GM19467 (cell line): ENCODE measurements around the gene ZNF536.
"Not testable (repeated sequence)": the region's sequence is repeated elsewhere in the genome, so short reads cannot be mapped to it uniquely, and the experiment has no call there.

Source experiments
- ATAC-seq: cut with Tn5 transposase; IDR thresholded peaks from one replicate; pipeline ENCODE4 v1.9.1; 2021; ENCODE audit warnings: mild to moderate bottlenecking, moderate library complexity; ENCODE audit not compliant: unreplicated experiment

ZNF536 gene

DNA sequence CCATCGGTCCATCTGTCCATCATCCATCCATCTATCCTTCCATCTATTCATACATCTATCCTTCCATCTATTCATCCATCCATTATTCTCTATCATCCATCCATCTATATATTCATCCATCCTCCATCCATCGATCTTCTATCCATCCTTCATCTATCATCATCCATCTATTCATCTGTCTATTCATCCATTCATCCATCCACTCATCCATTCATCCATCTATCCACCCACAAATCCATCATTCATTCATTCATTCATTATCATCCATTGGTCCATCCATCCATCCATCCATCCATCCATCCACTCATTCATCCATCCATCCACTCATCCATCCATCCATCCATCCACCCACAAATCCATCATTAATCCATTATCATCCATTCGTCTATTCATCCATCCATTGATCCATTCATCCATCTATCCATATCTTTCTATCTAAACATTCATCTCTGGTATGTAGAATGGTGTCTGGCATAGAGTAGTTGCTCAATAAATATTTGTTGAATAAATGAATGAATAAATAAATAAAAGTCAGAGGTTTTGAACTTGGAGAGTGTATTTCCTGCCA, 36.6 kb downstream of the ZNF536 start:
- no peak for ATAC-seq

DNA sequence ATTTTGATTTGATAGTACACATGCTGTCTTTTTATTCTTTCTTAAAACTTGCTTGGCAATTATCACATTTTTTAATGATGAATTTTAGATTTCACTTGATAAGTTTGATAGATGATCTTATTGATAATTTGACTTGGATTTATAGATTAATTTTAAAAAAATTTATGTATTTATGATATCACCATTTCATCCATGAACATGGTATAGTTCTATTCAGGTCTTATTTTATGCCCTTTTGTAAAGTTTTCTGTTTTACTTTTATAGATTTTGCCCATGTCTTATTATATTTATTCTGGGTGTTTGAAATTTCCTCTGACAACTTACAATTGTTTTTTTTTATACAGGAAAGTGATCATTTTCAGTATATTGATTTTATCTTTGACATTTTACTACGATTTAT, 39.5 kb downstream of the ZNF536 start:
- no peak for ATAC-seq

DNA sequence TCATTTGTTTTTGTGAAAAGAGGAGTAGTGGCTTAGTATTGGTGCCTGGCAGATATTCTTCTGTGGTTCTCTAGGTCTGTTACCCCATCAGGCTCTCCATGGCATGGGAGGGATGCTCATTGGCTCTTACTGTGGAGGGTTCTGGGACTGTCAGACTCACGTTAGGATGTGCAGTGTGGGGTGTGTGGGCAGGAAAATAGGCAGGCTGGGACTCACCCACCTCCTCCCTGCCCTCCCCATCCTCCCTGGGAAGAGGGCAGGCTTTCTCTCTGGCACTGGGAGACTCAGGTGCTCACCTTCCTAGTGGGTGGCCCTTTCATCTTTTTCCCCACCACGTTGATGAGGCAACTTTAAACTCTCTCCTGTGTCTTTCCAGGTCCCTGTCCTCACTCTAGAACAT, 44.2 kb downstream of the ZNF536 start:
- no peak for ATAC-seq

DNA sequence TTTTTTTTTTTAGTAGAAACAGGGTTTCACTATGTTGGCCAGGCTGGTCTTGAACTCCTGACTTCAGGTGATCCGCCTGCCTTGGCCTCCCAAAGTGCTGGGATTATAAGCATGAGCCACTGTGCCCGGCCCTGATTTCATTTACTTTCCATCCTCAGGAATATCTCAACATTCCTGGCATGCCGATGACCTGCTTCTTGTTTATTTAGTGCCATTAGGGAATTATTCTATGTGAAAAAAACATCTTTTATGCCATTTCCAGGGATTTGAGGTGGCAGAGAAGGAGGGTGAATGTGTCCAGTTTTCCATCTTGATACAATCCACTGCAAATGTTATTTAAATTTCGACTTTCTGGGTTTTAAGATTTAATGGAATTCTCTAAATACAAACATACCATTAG, 45.0 kb downstream of the ZNF536 start:
- not testable (repeated sequence) for ATAC-seq

DNA sequence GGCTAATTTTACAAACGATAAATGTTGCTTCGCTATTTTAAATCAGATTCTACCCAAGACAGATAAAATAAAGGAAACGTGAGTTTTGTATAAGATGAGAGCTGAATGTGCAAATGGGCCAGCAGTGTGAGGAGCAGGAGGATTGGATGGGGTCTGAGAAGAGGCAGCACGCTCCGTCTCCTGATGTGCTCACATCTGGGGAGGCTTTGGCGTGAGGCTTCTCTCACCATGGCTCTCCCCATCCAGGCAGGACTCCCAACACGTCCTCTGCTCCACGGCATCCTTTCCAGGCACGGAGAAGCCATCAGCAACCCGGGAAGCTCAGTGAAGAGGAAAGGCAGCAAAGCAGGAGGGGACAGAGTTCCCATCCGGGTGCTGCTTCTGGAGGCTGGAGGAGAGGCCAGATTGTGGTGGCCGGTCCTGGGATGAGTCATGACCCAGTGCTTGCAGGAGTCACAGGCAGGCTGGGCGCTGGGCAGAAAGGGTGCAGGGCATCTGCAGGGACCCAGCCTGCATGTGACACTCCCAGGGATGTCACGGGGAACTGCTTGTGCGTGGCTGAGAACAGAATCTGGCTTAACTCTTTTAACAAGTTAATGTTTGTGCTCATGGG, 47.5 kb downstream of the ZNF536 start:
- ATAC-seq: no peak

DNA sequence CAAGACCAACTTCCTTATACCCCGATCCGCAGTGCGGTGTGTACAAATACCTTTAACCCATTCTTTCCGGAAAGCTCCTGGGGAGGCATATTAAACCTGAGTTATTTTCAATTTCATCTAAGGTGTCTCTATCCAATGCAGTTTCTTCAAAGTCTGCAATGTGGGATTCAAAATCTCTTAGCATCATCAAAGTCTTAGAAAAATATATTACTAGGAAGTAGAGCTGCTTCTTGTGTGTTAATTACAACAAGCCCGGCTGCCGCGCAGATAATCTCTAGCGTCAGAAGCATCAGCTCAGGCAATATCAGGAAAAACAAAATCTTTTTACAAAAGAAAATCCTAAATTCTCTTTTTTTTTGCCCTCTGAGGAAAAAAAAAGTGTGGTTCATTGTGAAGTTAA, 48.1 kb downstream of the ZNF536 start:
- ATAC-seq: no peak

DNA sequence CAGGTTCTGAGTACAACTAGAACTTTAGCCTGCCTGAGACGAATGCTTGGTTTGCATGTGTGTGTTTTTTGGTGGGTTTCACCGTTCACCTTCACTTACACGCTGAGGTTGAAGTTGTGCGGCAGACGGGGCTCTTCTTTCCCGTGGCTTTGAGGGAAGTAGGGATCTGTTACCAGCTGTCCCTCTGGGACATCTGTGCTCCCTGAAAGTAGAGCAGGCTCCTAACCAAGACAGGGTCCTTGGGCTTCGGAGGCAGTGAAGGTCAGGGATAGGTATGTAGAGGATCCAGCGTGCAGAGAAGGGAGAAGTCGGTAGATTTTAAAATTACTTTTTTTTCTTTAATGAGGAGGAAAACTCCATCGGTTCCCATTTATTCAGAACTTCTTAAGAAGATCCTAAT, 48.7 kb downstream of the ZNF536 start:
- no peak for ATAC-seq

DNA sequence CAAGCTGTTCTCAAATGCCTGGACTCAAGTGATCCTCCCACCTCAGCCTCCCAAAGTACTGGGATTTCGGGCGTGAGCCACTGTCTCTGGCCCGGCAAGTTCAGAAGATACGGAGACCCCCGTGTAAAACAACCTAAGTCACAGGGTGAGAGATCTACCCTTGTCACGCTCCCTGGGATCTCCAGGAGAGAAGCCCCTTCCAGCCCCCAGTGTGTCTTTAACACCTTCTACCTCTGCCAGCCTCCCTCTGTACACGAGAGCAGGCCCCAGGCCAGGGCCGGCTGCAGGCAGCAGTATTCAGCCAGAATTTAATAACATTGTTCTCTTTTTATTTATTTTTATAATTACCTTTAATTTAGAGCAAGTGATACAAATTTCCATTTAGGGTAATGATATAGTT, 49.4 kb downstream of the ZNF536 start:
- no peak for ATAC-seq

DNA sequence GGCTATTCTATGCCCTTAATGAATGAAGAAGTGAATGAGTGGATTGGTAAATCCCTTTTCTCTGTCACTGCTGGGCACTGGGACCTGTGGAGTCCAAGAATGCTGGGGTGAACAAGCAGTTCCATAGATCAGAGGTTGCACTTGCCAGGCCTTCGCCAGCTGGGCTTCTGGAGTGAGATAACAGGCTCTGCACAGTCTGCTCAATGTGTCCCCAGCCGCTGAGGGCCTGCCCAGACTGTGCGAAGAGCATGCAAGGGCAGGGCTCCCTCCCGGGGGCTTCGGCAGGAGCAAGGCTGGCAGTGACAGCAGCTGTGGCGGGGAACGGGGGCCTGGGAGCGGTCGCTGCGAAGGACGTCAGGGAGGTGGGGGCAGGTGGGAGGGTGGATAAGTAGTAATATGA, 51.3 kb downstream of the ZNF536 start:
- no peak for ATAC-seq

DNA sequence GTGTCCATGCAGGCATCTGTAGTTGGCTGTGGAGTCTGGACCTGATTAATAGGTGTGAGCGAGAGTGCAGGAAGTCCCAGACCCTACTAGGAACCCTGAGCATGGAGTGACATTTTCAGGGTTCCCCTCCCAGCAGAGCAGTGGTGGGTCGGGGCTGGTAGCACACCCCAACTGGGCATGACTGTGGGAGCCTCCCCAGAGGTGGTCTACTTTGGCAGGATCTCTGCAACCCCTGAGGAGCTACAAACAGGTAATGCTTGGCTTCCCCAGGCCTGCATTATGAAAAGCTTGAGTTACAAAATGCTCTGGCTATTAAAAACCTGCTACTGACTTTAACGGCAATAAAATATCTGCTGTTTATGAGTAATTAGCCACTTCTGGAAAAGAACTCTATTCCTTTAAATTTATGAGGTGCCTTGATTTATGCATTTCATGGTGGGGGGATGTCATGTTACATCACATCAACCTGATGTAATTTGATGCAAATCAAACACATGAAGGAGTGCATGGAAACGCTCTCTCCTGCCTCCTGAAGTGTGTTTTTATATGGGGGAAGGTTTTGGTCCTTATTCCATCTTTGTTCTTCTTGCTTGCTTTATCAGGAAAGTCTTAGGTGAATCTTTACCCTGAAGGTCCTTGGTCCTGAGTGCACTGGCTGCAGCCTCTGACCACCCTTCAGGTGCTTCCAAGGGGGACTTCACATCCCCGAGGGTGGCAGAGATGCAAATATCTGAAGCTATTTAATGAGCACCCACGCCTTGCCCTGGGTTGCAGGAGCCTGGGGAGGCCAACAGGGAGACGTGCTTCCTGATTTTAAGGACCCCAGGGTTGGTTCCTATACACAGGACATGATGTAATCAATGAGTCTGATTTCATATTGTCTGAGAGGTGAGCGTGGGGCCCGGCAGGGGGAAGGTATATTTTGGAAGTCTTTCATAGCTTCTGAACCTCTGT, 54.0 kb downstream of the ZNF536 start:
- no peak for ATAC-seq

DNA sequence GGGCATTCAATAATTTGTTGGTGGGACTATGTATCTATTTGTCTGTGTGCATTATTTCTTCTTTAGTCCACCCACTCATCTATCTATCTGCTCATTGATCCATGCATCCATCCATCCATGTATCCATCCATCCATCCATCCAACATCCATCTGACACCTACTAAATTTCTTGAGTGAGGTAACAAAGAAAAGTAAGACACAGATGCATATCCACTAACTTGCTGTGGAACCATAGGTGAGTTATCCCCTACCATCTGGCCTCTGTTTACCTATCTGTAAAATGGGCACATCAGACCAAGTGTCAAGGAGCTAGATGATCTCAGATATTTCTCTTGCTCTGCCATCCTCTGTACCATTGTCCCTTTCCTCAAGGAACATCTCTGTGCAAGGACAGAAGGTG, 54.7 kb downstream of the ZNF536 start:
- ATAC-seq: no peak

DNA sequence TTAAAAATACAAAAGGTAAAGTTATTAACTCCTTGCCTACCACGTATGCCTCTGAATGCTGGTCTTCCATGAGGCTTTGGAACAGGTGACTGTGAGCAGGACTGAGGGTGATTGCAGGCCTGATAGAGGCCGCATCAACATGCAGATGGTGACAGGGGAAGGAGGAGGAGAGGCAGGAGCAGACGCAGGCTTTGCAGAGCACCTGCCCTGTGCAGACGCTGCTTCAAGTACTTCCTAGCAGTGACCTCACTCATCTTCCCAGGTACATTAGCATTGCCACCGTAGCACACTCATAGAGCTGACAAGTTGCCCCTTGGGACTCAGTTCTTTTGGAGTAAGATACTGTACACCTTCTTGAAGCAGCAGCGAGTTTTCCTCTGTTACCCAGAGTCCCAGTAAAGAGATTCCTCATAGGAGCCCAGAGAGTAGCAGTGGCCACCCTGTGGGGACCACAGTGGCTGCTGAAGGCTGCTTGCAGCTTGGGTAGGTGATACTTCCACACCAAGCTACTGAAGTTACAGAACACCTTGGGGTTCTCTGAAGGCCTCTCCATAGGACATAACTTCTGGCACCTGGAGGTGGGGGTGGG, 56.0 kb downstream of the ZNF536 start:
- ATAC-seq: no peak

DNA sequence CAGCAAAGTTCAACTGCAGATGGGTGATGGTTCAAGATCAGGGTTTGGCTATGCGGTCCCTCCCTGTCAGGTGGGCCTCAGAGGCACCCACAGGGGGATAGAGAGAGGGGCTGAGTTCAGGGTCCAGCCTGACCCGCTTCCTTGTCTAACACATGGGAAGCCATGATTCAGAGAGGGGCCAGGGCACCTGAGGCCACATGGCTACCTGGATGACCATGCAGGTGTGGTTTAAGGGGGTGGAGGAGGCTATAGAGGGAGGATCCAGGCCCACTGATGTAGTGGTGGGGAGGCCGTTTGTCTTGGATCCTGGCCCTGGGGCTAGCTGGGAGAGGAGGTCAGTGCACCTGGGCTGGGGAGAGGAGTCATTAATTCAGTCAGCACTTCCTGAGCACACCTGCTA, 56.7 kb downstream of the ZNF536 start:
- ATAC-seq: no peak

DNA sequence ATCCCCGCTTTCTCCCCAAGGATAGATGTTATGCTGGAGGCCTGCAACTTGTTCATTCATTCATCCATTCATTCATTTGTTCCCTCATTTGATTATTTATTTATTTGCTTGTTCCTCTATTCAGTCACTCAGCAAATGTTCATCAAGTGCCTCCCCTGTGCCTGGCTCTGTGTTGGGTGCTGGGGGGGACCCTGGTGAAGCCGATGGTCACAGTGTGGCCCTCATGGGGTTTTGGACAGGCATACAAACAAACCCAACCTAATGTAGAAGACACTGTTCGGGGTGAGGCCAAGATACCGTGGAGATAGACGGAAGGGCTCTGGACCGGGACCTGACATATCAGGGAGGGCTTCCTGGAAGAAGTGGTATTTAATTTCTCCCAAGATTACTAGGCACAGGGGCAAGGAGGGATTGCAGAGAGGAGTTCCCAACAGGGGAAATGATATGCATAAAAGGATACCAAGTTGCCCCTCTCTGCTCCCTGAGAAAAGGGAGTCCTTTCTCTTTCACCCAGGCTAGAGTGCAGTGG, 58.1 kb downstream of the ZNF536 start:
- ATAC-seq: no peak

DNA sequence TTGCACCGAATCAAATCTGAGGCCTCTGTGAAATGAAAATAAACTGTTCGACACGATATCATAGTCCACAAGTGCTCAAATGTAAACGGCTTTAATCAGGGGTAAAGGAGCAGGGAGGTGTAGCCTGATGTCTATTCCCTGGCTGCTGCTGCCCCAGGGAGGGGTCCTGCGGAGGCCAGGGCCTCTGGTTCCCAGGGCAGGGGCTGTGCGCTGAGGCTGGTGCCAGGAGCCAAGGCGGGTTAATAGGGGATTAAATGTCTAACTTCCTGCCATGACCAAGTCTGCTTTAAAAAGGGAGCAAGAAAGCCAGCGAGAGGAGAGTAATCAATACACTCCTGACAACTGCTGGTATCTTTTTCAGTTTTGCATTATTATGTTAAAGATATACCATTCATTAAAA, 59.4 kb downstream of the ZNF536 start:
- no peak for ATAC-seq

DNA sequence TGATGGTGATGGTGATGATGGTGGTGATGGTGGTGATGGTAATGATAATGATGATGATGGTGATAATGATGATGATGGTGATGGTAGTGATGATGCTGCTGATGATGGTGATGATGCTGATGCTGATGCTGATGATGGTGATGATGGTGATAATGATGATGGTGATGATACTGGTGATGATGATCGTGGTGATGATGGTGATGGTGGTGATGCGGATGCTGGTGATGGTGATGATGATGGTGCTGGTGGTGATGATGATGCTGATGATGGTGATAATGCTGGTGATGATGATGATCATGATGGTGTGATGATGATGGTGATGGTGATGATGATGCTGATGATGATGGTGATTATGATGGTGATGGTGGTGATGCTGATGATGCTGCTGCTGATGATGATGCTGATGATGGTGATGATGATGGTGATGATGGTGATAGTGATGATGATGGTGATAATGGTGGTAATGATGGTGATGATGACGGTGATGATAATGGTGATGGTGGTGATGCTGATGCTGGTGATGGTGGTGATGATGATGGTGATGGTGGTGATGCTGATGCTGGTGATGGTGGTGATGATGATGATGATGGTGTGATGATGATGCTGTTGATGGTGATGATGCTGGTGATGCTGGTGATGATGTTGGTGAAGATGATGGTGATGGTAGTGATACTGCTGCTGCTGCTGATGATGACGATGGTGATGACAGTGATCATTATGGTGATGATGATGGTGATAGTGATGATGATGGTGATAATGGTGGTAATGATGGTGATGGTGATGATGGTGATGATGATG, 62.8 kb downstream of the ZNF536 start:
- no peak for ATAC-seq

DNA sequence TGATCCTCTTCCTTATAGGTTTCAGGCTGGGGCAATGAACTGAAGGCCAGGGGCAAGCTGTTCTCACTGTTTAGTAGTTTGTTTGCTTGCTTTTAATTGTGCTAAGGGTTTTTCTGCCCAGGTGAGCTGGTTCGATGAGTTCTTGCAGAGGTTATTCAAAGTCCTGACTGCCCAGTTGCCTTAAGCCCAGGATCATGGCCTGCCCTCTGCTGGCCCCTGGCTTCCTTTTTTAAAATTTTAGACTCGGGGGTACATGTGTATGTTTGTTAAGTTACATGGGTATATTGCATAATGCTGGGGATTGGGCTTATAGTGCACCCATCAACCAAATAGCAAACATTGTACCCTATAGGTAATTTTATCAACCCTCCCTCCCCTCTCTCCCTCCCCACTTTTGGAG, 65.7 kb downstream of the ZNF536 start:
- no peak for ATAC-seq

DNA sequence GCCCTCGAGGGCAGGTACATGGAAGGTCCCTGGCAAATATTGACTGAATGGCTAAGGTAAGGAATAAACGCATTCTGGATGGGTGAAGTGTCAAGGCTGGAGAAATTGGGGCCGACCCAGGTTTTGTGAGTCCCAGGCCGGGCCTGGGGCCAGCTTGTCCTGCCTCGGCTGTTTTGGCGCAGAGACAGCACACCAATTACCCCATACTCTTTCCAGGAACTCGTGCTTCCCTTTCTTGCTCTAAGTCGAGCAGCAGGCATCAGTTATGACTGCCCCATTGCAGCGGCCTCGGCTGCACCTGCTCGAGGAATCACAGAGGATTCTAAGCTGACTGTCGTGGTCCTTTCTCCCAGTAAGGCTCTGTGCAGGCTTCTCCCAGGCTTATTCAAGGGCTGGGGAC, 67.1 kb downstream of the ZNF536 start:
- no peak for ATAC-seq

DNA sequence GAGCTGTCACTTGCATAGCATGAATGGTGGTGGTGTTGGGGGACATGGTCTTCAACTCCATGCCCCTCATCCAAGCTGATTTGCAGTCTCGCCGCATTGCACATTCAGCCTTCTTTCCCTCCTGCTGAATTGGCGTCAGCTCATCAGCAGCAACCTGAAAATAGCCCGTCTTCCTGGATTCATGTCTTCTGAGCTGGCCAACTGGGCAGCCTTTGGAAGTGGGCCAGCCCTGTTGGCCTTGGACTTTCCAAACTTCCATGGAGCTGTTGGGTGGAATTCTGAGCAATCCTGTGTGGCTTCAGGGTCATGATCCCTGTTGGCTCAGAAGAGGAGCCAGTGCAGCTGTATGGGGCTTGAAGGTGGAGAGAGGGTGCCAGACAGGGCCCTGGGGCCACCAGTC, 68.8 kb downstream of the ZNF536 start:
- no peak for ATAC-seq

DNA sequence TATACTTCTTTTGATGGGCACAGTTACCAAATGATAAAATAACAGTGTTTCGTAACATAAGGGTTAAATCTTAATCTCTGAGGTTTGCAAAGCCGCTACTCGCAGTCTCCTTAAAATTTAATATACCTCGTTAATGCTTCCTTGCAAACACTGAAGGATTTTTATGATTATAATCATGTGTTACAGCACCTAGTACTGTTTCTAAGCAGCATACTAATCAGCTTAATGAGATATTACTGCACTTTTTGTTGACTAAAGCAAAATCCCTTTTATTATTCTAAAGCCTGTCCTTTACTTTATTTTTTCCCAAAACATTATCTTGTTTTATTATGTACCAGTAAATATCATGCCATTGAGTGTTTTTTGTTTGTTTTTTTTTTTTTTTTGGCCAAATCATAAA, 70.5 kb downstream of the ZNF536 start:
- ATAC-seq: no peak
